Neural cell (in vitro differentiated cells): Measurements from ENCODE around the gene EIF4A3. TPM values are rescaled to one million over a fixed set of nuclear protein-coding genes. Genes with fewer than 3 reads are reported as not detected.

ENCODE experiments used
- H2AFZ ChIP-seq: fragments of 200-600, 300-800 bp; sonication (generic), shearing (Covaris generic); 2 replicates; pipeline ENCODE4 v1.6.0; 2014; ENCODE audit warnings: low read depth, mild to moderate bottlenecking, antibody characterized with exemption, low read length, moderate library complexity
- H3F3A ChIP-seq: fragments of 200-600 bp; shearing (Covaris generic); 2 replicates; pipeline ENCODE4 v1.6.1; 2016; ENCODE audit warnings: mild to moderate bottlenecking, moderate library complexity, mixed read lengths, antibody characterized with exemption, low read length; ENCODE audit not compliant: insufficient read depth, poor library complexity, severe bottlenecking
- H3K27ac ChIP-seq: fragments of 200-600, 300-800 bp; sonication (generic), shearing (Covaris generic); 2 replicates; pipeline ENCODE4 v1.5.1; 2014; ENCODE audit warnings: mild to moderate bottlenecking, low read length, moderate library complexity
- H3K27me3 ChIP-seq: fragments of 300-800, 200-600 bp; sonication (generic), shearing (Covaris generic); 2 replicates; pipeline ENCODE4 v1.6.0; 2014; ENCODE audit warnings: mild to moderate bottlenecking, low read depth, low read length, moderate library complexity; ENCODE audit not compliant: insufficient read depth
- H3K36me3 ChIP-seq: fragments of 300-800, 200-600 bp; sonication (generic), shearing (Covaris generic); 2 replicates; pipeline ENCODE4 v1.5.1; 2014; ENCODE audit warnings: mild to moderate bottlenecking, antibody characterized with exemption, low read length, moderate library complexity; ENCODE audit not compliant: insufficient read depth
- H3K4me2 ChIP-seq: fragments of 300-800, 200-600 bp; sonication (generic), shearing (Covaris generic); 2 replicates; pipeline ENCODE4 v1.6.0; 2014; ENCODE audit warnings: mild to moderate bottlenecking, low read length
- H3K4me3 ChIP-seq: fragments of 300-800, 200-600 bp; sonication (generic), shearing (Covaris generic); 2 replicates; pipeline ENCODE4 v1.5.1; 2014; ENCODE audit warnings: mild to moderate bottlenecking, low read length, moderate library complexity
- H3K79me2 ChIP-seq: fragments of 200-600 bp; shearing (Covaris generic); replicated peaks from 2 replicates; pipeline ENCODE4 v1.6.0; 2014; ENCODE audit warnings: mild to moderate bottlenecking, low read length, moderate library complexity; ENCODE audit not compliant: insufficient read depth
- H3K9ac ChIP-seq: fragments of 300-800, 200-600 bp; sonication (generic), shearing (Covaris generic); 2 replicates; pipeline ENCODE4 v1.6.1; 2016; ENCODE audit warnings: mild to moderate bottlenecking, low read length, mixed read lengths
- H3K9me2 ChIP-seq: fragments of 200-600 bp; shearing (Covaris generic); 2 replicates; pipeline ENCODE4 v1.6.1; 2016; ENCODE audit warnings: mild to moderate bottlenecking, low read length, mixed read lengths; ENCODE audit not compliant: insufficient read depth
- H3K9me3 ChIP-seq: fragments of 200-600, 300-800 bp; sonication (generic), shearing (Covaris generic); 2 replicates; pipeline ENCODE4 v1.6.1; 2016; ENCODE audit warnings: mild to moderate bottlenecking, mixed run types, low read length, moderate library complexity, mixed read lengths
- H4K20me1 ChIP-seq: fragments of 200-600 bp; shearing (Covaris generic); 2 replicates; pipeline ENCODE4 v1.6.1; 2016; ENCODE audit warnings: mild to moderate bottlenecking, mixed run types; ENCODE audit not compliant: insufficient read depth
- EP300 ChIP-seq: fragments of 450-650 bp; conservative IDR thresholded peaks from 2 replicates; pipeline ENCODE4 v1.6.1; 2014; ENCODE audit warnings: antibody characterized with exemption, mild to moderate bottlenecking, moderate library complexity; ENCODE audit not compliant: poor library complexity, severe bottlenecking
- EZH2 ChIP-seq: fragments of 200-600, 300-800 bp; shearing (Covaris generic), sonication (generic); IDR thresholded peaks from 2 replicates; pipeline ENCODE4 v1.6.1; 2014; ENCODE audit warnings: antibody characterized with exemption, low read length, borderline replicate concordance, mild to moderate bottlenecking; ENCODE audit not compliant: insufficient read depth, poor library complexity, severe bottlenecking
- MXI1 ChIP-seq: fragments of 450-650 bp; conservative IDR thresholded peaks from 2 replicates; pipeline ENCODE4 v1.6.1; 2014; ENCODE audit warnings: antibody characterized with exemption, mild to moderate bottlenecking; ENCODE audit not compliant: poor library complexity, severe bottlenecking
- POLR2AphosphoS5 ChIP-seq: IDR thresholded peaks from 2 replicates; pipeline ENCODE4 v1.6.1; 2012
- RAD21 ChIP-seq: fragments of 450-650 bp; conservative IDR thresholded peaks from 2 replicates; pipeline ENCODE4 v1.6.1; 2014; ENCODE audit warnings: antibody characterized with exemption, mild to moderate bottlenecking, moderate library complexity
- SMC3 ChIP-seq: fragments of 450-650 bp; conservative IDR thresholded peaks from 2 replicates; pipeline ENCODE4 v1.6.1; 2014; ENCODE audit warnings: antibody characterized with exemption, mild to moderate bottlenecking, moderate library complexity; ENCODE audit not compliant: poor library complexity
- TAF1 ChIP-seq: IDR thresholded peaks from 2 replicates; pipeline ENCODE4 v1.6.1; 2012; ENCODE audit warnings: low read depth
- polyA plus RNA-seq: library from polyadenylated mRNA; depleted of rRNA; stranded (reverse); fragments of >200 nt; gene quantifications from 2 replicates; pipeline ENCODE4 v1.2.3, GENCODE V29; 2014
- TF ChIP-seq, protein P1 (sequence below): IDR thresholded peaks from 2 replicates; pipeline ENCODE4 v1.6.1; 2012; ENCODE audit warnings: borderline replicate concordance
- TF ChIP-seq, protein P2 (sequence below): fragments of 450-650 bp; IDR thresholded peaks from 2 replicates; pipeline ENCODE4 v1.5.1; 2014; ENCODE audit warnings: antibody characterized with exemption, mild to moderate bottlenecking, moderate library complexity; ENCODE audit not compliant: poor library complexity, severe bottlenecking

The EIF4A3 gene
- polyA plus RNA-seq, 1 donor from 2014 or later = 109 TPM

DNA sequence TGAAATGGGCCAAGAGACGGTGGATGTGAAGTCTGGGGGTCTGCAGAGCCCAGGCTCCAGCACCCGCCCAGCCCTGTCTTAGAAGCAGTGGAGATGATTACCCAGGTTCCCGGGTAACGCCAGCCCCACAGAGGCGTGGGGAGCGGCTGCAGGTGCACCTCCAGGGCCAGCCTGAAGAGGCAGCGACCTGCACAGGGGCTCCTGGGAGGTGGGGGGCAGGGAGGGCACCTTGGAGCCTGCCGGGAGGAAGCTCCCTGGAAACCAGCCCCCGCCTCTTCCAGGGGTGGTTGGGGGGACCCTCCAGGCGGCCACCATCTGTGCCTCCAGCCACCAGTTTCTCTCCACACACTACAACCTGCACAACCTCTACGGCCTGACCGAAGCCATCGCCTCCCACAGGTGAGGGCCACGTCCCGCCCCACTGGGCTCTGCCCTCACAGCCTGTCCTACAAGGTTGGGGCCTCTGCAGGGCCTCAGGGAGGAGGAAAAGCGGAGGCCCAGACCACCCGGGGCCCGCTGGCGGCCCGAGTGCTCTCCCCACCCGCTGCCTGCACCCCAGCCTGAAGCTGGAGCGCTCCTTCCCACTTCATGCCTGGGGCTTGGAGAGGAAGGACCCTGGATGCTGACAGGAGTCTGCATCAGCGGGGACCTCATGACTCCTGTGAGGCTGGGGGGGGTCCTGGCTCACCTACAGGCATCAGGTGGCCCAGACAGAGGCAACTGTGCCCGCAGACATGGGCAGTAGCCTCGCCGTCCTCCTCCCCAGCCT lies 35.0 kb downstream of the EIF4A3 start:
- Histone ChIP-seq H3K27ac (no peak overlapping the region), H4K20me1 (no peaks in the 10 kb centered on the region), H3K9me3 (no peaks in the 10 kb centered on the region), H3K4me3 (no peak overlapping the region), H3K9ac (no peak overlapping the region), H3F3A (no peaks in the 10 kb centered on the region), H3K27me3 (no peaks in the 10 kb centered on the region), H3K79me2 (no peaks in the 10 kb centered on the region), H3K36me3 (no peaks in the 10 kb centered on the region), H2AFZ (no peak overlapping the region), H3K4me2 (no peak overlapping the region), H3K9me2 (no peaks in the 10 kb centered on the region)
- TF ChIP-seq SMC3 (no peak), MXI1 (no peak), POLR2AphosphoS5 (no peak), RAD21 (no peak), EZH2 (no peak), TAF1 (no peak), EP300 (no peak)
- TF ChIP-seq, protein P1, sequence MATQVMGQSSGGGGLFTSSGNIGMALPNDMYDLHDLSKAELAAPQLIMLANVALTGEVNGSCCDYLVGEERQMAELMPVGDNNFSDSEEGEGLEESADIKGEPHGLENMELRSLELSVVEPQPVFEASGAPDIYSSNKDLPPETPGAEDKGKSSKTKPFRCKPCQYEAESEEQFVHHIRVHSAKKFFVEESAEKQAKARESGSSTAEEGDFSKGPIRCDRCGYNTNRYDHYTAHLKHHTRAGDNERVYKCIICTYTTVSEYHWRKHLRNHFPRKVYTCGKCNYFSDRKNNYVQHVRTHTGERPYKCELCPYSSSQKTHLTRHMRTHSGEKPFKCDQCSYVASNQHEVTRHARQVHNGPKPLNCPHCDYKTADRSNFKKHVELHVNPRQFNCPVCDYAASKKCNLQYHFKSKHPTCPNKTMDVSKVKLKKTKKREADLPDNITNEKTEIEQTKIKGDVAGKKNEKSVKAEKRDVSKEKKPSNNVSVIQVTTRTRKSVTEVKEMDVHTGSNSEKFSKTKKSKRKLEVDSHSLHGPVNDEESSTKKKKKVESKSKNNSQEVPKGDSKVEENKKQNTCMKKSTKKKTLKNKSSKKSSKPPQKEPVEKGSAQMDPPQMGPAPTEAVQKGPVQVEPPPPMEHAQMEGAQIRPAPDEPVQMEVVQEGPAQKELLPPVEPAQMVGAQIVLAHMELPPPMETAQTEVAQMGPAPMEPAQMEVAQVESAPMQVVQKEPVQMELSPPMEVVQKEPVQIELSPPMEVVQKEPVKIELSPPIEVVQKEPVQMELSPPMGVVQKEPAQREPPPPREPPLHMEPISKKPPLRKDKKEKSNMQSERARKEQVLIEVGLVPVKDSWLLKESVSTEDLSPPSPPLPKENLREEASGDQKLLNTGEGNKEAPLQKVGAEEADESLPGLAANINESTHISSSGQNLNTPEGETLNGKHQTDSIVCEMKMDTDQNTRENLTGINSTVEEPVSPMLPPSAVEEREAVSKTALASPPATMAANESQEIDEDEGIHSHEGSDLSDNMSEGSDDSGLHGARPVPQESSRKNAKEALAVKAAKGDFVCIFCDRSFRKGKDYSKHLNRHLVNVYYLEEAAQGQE = no peak
- TF ChIP-seq, protein P2, sequence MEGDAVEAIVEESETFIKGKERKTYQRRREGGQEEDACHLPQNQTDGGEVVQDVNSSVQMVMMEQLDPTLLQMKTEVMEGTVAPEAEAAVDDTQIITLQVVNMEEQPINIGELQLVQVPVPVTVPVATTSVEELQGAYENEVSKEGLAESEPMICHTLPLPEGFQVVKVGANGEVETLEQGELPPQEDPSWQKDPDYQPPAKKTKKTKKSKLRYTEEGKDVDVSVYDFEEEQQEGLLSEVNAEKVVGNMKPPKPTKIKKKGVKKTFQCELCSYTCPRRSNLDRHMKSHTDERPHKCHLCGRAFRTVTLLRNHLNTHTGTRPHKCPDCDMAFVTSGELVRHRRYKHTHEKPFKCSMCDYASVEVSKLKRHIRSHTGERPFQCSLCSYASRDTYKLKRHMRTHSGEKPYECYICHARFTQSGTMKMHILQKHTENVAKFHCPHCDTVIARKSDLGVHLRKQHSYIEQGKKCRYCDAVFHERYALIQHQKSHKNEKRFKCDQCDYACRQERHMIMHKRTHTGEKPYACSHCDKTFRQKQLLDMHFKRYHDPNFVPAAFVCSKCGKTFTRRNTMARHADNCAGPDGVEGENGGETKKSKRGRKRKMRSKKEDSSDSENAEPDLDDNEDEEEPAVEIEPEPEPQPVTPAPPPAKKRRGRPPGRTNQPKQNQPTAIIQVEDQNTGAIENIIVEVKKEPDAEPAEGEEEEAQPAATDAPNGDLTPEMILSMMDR = no peak

DNA sequence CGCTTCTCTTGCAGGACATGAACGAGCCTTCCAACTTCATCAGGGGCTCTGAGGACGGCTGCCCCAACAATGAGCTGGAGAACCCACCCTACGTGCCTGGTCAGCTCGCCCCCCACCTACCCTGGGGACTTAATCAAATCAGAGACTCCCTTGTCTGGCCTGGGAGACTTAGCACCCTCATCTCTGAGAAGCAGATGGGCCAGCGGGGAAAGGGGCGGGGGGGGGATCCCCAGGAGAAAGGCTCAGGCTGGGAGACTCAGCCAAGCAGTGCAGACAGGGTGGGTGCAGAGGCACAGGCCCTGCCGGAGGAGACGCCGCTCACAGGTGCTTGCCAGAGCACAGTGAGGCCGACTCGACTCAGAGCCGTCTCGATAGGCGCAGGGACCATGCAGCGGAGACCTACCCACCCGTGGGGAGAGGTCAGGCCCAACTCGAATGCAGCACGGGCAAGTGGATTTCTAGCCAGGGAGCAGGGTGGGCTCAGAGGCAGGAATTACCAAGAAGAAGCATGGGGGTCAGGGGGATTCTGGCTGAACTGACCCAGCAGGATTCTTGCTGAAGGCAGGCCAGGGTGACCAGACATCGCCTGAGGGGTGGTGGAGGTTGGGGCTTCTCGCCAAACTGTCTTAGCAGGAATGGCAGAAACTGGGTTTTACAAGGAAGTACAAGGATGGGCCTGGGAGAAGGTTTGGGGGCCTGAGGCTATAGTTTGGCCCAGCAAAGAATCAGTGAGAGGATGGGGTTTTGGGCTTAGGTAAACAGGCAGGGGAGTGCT lies 35.8 kb downstream of the EIF4A3 start:
- TF ChIP-seq TAF1 (no peak), EP300 (no peak), SMC3 (no peak), POLR2AphosphoS5 (no peak), RAD21 (no peak), MXI1 (no peak), EZH2 (no peak)
- TF ChIP-seq, protein P1 = no peak
- TF ChIP-seq, protein P2 = no peak
- Histone ChIP-seq H3K27me3 (no peaks in the 10 kb centered on the region), H3K9ac (no peak overlapping the region), H3F3A (no peaks in the 10 kb centered on the region), H3K4me2 (no peak overlapping the region), H3K9me2 (no peaks in the 10 kb centered on the region), H3K9me3 (no peaks in the 10 kb centered on the region), H2AFZ (no peak overlapping the region), H3K27ac (no peak overlapping the region), H3K36me3 (no peaks in the 10 kb centered on the region), H3K4me3 (no peak overlapping the region), H4K20me1 (no peaks in the 10 kb centered on the region), H3K79me2 (no peaks in the 10 kb centered on the region)
